Measurements from ENCODE around the gene DHRS11.

DNA sequence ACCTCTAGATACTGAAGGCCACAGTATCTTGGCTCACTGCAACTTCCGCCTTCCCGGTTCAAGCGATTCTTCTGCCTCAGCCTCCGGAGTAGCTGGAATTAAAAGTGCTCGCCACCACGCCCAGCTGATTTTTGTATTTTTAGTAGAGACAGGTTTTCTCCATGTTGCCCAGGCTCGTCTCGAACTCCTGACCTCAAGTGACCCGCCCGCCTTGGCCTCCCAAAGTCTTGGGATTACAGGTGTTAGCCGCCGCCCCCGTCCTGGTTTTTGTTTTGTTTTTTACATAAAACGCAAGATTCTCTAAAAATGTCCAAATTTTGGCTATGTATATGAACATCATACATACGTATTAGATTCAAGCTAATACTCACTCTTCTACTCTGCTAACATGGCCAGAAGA lies 48.9 kb upstream of the DHRS11 start:
- no peak for TF ChIP-seq EZH2 (IDR thresholded peaks at IDR 0.05)
- TF ChIP-seq FOXP2 (optimal IDR thresholded peaks at IDR 0.05; ENCODE audit: control extremely low read depth, extremely low read length, insufficient read depth): no peak
- no peak for TF ChIP-seq POLR2AphosphoS5 (IDR thresholded peaks at IDR 0.05; ENCODE audit: borderline replicate concordance, low read depth, low read length)

Measured in SK-N-MC (cell line).